ENCODE data around the gene HOXC6.

DNA sequence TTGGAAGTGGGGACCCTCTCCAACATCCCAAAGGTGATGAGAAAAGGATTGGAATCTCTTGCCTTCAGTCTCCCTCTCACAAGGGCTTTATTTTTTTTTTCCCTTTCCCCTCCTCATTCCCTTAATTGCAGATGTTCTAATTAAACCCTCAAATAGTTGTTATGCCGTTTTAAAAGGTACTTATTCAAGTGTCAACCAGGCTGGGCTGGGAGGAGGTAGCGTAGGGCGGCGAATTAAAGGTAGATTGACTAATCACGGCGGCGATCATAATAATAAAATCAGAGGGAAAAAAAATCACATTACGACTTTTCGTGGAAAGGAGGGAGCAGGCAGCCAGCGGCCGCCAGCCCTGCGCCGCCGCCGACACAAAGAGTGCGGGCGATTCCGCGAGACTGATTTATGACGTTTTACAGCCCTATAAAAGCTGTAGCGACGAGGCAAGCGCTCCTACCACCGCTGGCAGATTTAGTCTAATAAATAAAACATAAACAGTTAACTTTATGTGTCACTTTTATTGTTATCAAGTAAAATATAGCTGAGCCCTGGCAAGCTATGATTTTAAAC, 23.7 kb downstream of the HOXC6 start:
- TF ChIP-seq, protein P1, sequence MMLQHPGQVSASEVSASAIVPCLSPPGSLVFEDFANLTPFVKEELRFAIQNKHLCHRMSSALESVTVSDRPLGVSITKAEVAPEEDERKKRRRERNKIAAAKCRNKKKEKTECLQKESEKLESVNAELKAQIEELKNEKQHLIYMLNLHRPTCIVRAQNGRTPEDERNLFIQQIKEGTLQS (CRISPR knock-in tag; conservative IDR thresholded peaks at IDR 0.05) = no peak
- TF ChIP-seq MYBL2 (CRISPR knock-in tag; IDR thresholded peaks at IDR 0.05) (no peak), CBFB (CRISPR knock-in tag; IDR thresholded peaks at IDR 0.05; ENCODE audit: low read depth) (no peak)
- TF ChIP-seq, protein P2, sequence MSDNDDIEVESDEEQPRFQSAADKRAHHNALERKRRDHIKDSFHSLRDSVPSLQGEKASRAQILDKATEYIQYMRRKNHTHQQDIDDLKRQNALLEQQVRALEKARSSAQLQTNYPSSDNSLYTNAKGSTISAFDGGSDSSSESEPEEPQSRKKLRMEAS (CRISPR knock-in tag; IDR thresholded peaks at IDR 0.05) = no peak
- TF ChIP-seq, protein P3, sequence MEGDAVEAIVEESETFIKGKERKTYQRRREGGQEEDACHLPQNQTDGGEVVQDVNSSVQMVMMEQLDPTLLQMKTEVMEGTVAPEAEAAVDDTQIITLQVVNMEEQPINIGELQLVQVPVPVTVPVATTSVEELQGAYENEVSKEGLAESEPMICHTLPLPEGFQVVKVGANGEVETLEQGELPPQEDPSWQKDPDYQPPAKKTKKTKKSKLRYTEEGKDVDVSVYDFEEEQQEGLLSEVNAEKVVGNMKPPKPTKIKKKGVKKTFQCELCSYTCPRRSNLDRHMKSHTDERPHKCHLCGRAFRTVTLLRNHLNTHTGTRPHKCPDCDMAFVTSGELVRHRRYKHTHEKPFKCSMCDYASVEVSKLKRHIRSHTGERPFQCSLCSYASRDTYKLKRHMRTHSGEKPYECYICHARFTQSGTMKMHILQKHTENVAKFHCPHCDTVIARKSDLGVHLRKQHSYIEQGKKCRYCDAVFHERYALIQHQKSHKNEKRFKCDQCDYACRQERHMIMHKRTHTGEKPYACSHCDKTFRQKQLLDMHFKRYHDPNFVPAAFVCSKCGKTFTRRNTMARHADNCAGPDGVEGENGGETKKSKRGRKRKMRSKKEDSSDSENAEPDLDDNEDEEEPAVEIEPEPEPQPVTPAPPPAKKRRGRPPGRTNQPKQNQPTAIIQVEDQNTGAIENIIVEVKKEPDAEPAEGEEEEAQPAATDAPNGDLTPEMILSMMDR (IDR thresholded peaks at IDR 0.05) = no peak

Data from WTC11 (cell line).